Spleen (tissue), 11 donors: ENCODE results near the gene TPRKB. TPM values are rescaled to one million over a fixed set of nuclear protein-coding genes. Genes with fewer than 3 reads are reported as not detected.

Experiments
- DNase-seq: peaks from one replicate; pipeline ENCODE4 v3.0.0-alpha.2; 2020
- H3K27ac ChIP-seq, 8 donors: fragments of 200-600 bp; sonication (generic) in 7 of 8; 1 replicate in 4 of 8; 2 replicates in 4 of 8; pipeline versions ENCODE4 v1.5.0 to v1.8.0; 2016 to 2021; ENCODE audit warnings: inconsistent platforms in 4 of 8, mild to moderate bottlenecking in 4 of 8, moderate library complexity in 1 of 8
- H3K27me3 ChIP-seq, 7 donors: fragments of 200-600 bp; sonication (generic) in 6 of 7; replicated peaks in 1 of 7; 1 replicate in 4 of 7; 2 replicates in 3 of 7; pipeline versions ENCODE4 v1.5.0 to v1.8.0; 2016 to 2021; ENCODE audit warnings: inconsistent platforms in 3 of 7, mild to moderate bottlenecking in 1 of 7
- H3K36me3 ChIP-seq, 6 donors: fragments of 200-600 bp; sonication (generic) in 5 of 6; 1 replicate in 4 of 6; 2 replicates in 2 of 6; pipeline versions ENCODE4 v1.5.0 to v1.8.0; 2016 to 2021; ENCODE audit warnings: inconsistent platforms in 2 of 6
- H3K4me1 ChIP-seq, 6 donors: fragments of 200-600 bp; sonication (generic) in 5 of 6; 1 replicate in 3 of 6; 2 replicates in 3 of 6; pipeline versions ENCODE4 v1.5.0 to v1.8.0; 2016 to 2021; ENCODE audit warnings: inconsistent platforms in 3 of 6
- H3K4me3 ChIP-seq, 8 donors: fragments of 200-600 bp; sonication (generic) in 7 of 8; 1 replicate in 4 of 8; 2 replicates in 4 of 8; pipeline versions ENCODE4 v1.5.0 to v1.8.0; 2016 to 2021; ENCODE audit warnings: inconsistent platforms in 4 of 8, mild to moderate bottlenecking in 4 of 8, moderate library complexity in 2 of 8
- H3K9me3 ChIP-seq, 8 donors: fragments of 200-600 bp; sonication (generic) in 7 of 8; 1 replicate in 4 of 8; 2 replicates in 4 of 8; pipeline versions ENCODE4 v1.5.0 to v1.8.0; 2016 to 2021; ENCODE audit warnings: inconsistent platforms in 4 of 8
- CTCF ChIP-seq, 11 experiments: fragments of 200-600 bp in 7 of 11; fragments of 450-650 bp in 4 of 11; sonication (generic) in 4 of 11; IDR thresholded peaks in 8 of 11; conservative IDR thresholded peaks in 3 of 11; 1 replicate in 7 of 11; 2 replicates in 4 of 11; pipeline versions ENCODE4 v1.4.0 to v1.8.0; 2016 to 2021; ENCODE audit warnings: antibody characterized with exemption in 11 of 11, inconsistent platforms in 4 of 11, mild to moderate bottlenecking in 1 of 11
- POLR2A ChIP-seq, 3 donors: fragments of 450-650 bp; IDR thresholded peaks; one replicate each; pipeline ENCODE4 v1.5.1; 2017; ENCODE audit warnings: antibody characterized with exemption in 3 of 3, mild to moderate bottlenecking in 1 of 3
- POLR2AphosphoS5 ChIP-seq, 3 donors: sonication (generic); formaldehyde crosslinking; IDR thresholded peaks; one replicate each; pipeline ENCODE4 v1.5.1; 2017; ENCODE audit warnings: antibody characterized with exemption in 3 of 3
- WGBS, 5 donors: extraction: QIAGEN DNeasy Blood & Tissue Kit in 3 of 5; methylation state at CpG; one replicate each; pipeline versions ENCODE4 v1.1.5 to v1.1.7; 2013 to 2018; 5-methylcytosine and 5-hydroxymethylcytosine counted together
- intact Hi-C: fragments of 100-400 bp; cut with DNase I; formaldehyde crosslinking; loops from one replicate; pipeline ENCODE4 v1.15.0; 2023; ENCODE audit warnings: low total_unique reads
- polyA plus RNA-seq, 3 donors: library from polyadenylated mRNA; stranded (reverse); fragments of 200-250 nt; gene quantifications; one replicate each; pipeline ENCODE4 v1.2.1, GENCODE V29; 2013
- total RNA-seq, 7 donors: library from RNA; depleted of rRNA in 3 of 7; stranded (reverse); fragments of >200 nt in 3 of 7; fragmentation: NEBNext Ultra II Directional in 4 of 7; extraction: Animal tissue kit (Norgen Biotek cat#: 25700) in 4 of 7; gene quantifications; one replicate each; pipeline versions ENCODE4 v1.1.0 to v1.2.1, GENCODE V29; 2016 to 2021
- donor health status: healthy with polysubstance abuse.
- donor health status: DM: no; HTN: no; CAD: no; lungs with moderate emphysema.
- donor health status: DM: no; HTN: no; CAD: no.
- donor health status: Bipolar disorder and iron deficiency.
- donor health status: healthy.
- donor health status: DM: no; HTN: no; CAD: no.
- donor health status: DM: yes; HTN: yes; CAD: no.

Gene TPRKB
- total and polyA plus RNA-seq, 10 donors, result 15.0 to 63.3 (median 26.0) TPM

GRCh38 chr2:73764945-73765344 lies 27.8 kb upstream of the TPRKB start:
- no peak overlapping the region for H3K27ac ChIP-seq
- H3K9me3 ChIP-seq, result no peaks in the 10 kb centered on the region
- DNase-seq, result no peak
- TF ChIP-seq POLR2A (IDR thresholded peaks at IDR 0.05) (no peak), POLR2AphosphoS5 (IDR thresholded peaks at IDR 0.05) (no peak), CTCF (IDR thresholded peaks at IDR 0.05 in 8 of 11, conservative IDR thresholded peaks at IDR 0.05 in 3 of 11) (no peak)
- 85 to 100% (median 98%) methylated on average over 1 of the region's 1 CpG for WGBS, 5 donors
- peaks cover 4 to 100% (median 93%) of the 10 kb centered on the region in 6 donors for H3K36me3 ChIP-seq
- intact Hi-C loops, result no loop called here
- H3K4me1 ChIP-seq, result peaks cover 0 to 2% (median 0%) of the 10 kb centered on the region in 6 donors
- H3K27me3 ChIP-seq, result no peaks in the 10 kb centered on the region
- no peak overlapping the region for H3K4me3 ChIP-seq

GRCh38 chr2:73762571-73762970 lies 25.4 kb upstream of the TPRKB start:
- Histone ChIP-seq H3K4me3 (no peak overlapping the region), H3K27ac (no peak overlapping the region), H3K4me1 (peaks cover 0 to 13% (median 3%) of the 10 kb centered on the region in 6 donors), H3K36me3 (peaks cover 4 to 100% (median 83%) of the 10 kb centered on the region in 6 donors), H3K27me3 (no peaks in the 10 kb centered on the region), H3K9me3 (no peaks in the 10 kb centered on the region)
- TF ChIP-seq CTCF (IDR thresholded peaks at IDR 0.05 in 8 of 11, conservative IDR thresholded peaks at IDR 0.05 in 3 of 11) (no peak), POLR2A (IDR thresholded peaks at IDR 0.05) (no peak), POLR2AphosphoS5 (IDR thresholded peaks at IDR 0.05) (no peak)
- intact Hi-C loops, result no loop called here
- WGBS, 5 donors, result 83 to 97% (median 95%) methylated on average over 1 of the region's 1 CpG
- no peak for DNase-seq

GRCh38 chr2:73759904-73760303 lies 22.8 kb upstream of the TPRKB start:
- WGBS, 5 donors, result 89 to 98% (median 95%) methylated on average over 2 of the region's 2 CpGs
- peak overlapping the region in 3 of 8 donors; percentile 30 to 44 (median 31) for H3K27ac ChIP-seq
- intact Hi-C loops, result no loop called here

More at GRCh38 chr2:73759904-73760303, 22.8 kb upstream of the TPRKB start:
- TF ChIP-seq CTCF (IDR thresholded peaks at IDR 0.05 in 8 of 11, conservative IDR thresholded peaks at IDR 0.05 in 3 of 11), result no peak
- TF ChIP-seq POLR2AphosphoS5 (IDR thresholded peaks at IDR 0.05), result no peak
- no peak for TF ChIP-seq POLR2A (IDR thresholded peaks at IDR 0.05)
- Histone ChIP-seq H3K4me3 (no peak overlapping the region), H3K36me3 (peaks cover 2 to 99% (median 69%) of the 10 kb centered on the region in 6 donors), H3K4me1 (peaks cover 0 to 13% (median 3%) of the 10 kb centered on the region in 6 donors), H3K9me3 (peaks cover 0 to under 1% (median 0%) of the 10 kb centered on the region in 8 donors), H3K27me3 (no peaks in the 10 kb centered on the region)
- no peak for DNase-seq
